Naive B cell (primary cell): ENCODE results near the gene SSR2. TPM values are rescaled to one million over a fixed set of nuclear protein-coding genes. Genes with fewer than 3 reads are reported as not detected.

Source experiments
- ATAC-seq, 2 donors: fragments of 150-1000 bp; cut with Tn5 transposase; 2 replicates each; pipeline ENCODE4 v1.10.0; 2021; ENCODE audit warnings: low read depth in 2 of 2, mild to moderate bottlenecking in 2 of 2, moderate library complexity in 2 of 2
- DNase-seq: peaks from one replicate; pipeline ENCODE4 v3.0.0; 2022
- H3K27ac Mint-ChIP-seq, 6 donors: one replicate each; pipeline ENCODE4 v1.8.0; 2020 to 2022; ENCODE audit warnings: mild to moderate bottlenecking in 6 of 6, mixed read lengths in 6 of 6, moderate library complexity in 5 of 6, inconsistent platforms in 2 of 6
- H3K27me3 Mint-ChIP-seq, 3 donors: one replicate each; pipeline ENCODE4 v1.8.0; 2021 to 2022; ENCODE audit warnings: mixed read lengths in 3 of 3, mild to moderate bottlenecking in 1 of 3
- H3K36me3 Mint-ChIP-seq, 2 donors: one replicate each; pipeline ENCODE4 v1.8.0; 2020 to 2022; ENCODE audit warnings: mixed read lengths in 2 of 2, inconsistent platforms in 1 of 2, mild to moderate bottlenecking in 1 of 2
- H3K4me1 Mint-ChIP-seq, 3 donors: one replicate each; pipeline ENCODE4 v1.8.0; 2020 to 2022; ENCODE audit warnings: mixed read lengths in 3 of 3, inconsistent platforms in 1 of 3, mild to moderate bottlenecking in 1 of 3, moderate library complexity in 1 of 3
- H3K4me3 Mint-ChIP-seq, 8 donors: one replicate each; pipeline ENCODE4 v1.8.0; 2020 to 2022; ENCODE audit warnings: mild to moderate bottlenecking in 8 of 8, mixed read lengths in 8 of 8, moderate library complexity in 8 of 8, inconsistent platforms in 2 of 8
- H3K9me3 Mint-ChIP-seq, 7 donors: one replicate each; pipeline ENCODE4 v1.8.0; 2020 to 2022; ENCODE audit warnings: mixed read lengths in 7 of 7, mild to moderate bottlenecking in 5 of 7, inconsistent platforms in 2 of 7, moderate library complexity in 1 of 7
- polyA plus RNA-seq, 6 donors: library from polyadenylated mRNA; unstranded; fragments of 300-500 nt; fragmentation: Illumina TruSeq; gene quantifications; one replicate each; pipeline ENCODE4 v1.2.3, GENCODE V29; 2021; ENCODE audit warnings: low read depth in 6 of 6

SSR2 gene
- 100 to 1,000 TPM; 243 to 278 (median 256) TPM for polyA plus RNA-seq

- ATAC-seq (peak; percentile 100), DNase-seq (peak; percentile 81)
- Mint-ChIP-seq H3K4me1 (peaks cover 20 to 27% (median 23%) of the 10 kb centered on the region in 3 donors), H3K9me3 (no peaks in the 10 kb centered on the region), H3K36me3 (peaks cover 5 to 7% of the 10 kb centered on the region in 2 donors), H3K27ac (peak within 1 kb of the TSS; percentile 90 to 97 (median 94)), H3K4me3 (peak within 1 kb of the TSS; percentile 89 to 99 (median 97)), H3K27me3 (peaks cover 5 to 7% (median 7%) of the 10 kb centered on the region in 3 donors)
Measured at GRCh38 chr1:156020293-156021092, at the start of gene SSR2. Gene SSR2, minus strand, starts transcription at chr1:156020951. Its CDS starts 784 bp downstream, at chr1:156020167.

GRCh38 chr1:156070548-156070947 lies 49.8 kb upstream of the SSR2 start:
- Mint-ChIP-seq H3K27ac (peak overlapping the region in 1 of 6 donors; percentile 89), H3K4me1 (peaks cover 4 to 10% (median 6%) of the 10 kb centered on the region in 3 donors), H3K9me3 (no peaks in the 10 kb centered on the region), H3K4me3 (no peak overlapping the region), H3K36me3 (no peaks in the 10 kb centered on the region), H3K27me3 (peaks cover 0 to 13% (median 9%) of the 10 kb centered on the region in 3 donors)
- ATAC-seq (no peak), DNase-seq (no peak)

DNA sequence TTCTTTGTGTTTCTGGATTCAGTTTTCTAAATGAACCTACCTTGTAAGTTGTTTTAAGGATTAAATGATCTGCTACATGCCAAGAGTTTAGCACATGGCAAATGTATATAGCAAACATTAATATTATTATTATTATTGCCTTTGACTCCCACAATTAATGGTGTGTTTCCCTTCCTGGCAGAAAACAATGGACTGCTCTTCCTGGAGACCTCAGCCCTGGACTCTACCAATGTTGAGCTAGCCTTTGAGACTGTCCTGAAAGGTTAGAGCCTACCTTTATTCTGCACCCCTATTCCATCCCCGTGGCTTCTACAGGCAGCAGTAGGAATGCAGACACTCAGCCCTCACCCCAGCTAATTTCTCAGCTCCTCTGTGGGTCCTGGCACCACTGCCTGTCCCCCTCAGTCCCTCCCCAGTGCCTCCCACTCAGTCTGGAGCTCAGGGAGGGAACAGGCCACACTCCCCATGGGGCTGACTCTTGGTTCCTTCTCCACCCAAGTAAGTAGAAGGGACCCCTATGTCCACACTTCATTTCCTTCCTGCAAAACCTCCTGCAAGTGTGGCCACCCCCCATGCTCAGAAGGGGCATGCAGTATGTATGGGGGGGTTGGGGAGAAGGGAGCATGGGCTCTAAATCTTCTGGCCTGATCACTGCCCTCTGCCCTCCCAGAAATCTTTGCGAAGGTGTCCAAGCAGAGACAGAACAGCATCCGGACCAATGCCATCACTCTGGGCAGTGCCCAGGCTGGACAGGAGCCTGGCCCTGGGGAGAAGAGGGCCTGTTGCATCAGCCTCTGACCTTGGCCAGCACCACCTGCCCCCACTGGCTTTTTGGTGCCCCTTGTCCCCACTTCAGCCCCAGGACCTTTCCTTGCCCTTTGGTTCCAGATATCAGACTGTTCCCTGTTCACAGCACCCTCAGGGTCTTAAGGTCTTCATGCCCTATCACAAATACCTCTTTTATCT lies 49.0 kb upstream of the SSR2 start:
- H3K4me1 Mint-ChIP-seq = peaks cover 0 to 5% (median 0%) of the 10 kb centered on the region in 3 donors
- ATAC-seq = no peak

DNA sequence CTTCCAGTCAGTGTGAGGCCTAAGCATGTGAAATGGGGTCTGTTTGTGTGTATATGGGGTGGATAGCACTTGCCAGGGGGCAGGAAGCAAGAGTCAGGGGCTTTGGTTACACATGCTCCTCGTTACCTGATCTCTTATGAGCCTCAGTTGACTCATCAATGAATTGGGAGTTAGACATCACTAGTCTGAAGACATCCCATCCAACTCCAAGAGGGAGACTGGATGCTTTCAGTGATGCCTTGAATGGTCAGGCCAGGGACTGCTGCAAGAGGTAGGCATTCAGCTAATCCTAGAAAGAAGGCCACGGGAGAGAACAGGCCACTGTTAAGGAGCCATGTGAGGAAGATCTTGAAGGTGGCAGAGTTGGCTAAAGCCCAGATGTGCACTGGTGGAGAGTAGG lies 46.5 kb upstream of the SSR2 start:
- Mint-ChIP-seq H3K27ac (no peak overlapping the region), H3K4me3 (no peak overlapping the region), H3K4me1 (peaks cover 0 to 5% (median 0%) of the 10 kb centered on the region in 3 donors), H3K9me3 (no peaks in the 10 kb centered on the region), H3K36me3 (no peaks in the 10 kb centered on the region), H3K27me3 (peaks cover 0 to 9% (median 9%) of the 10 kb centered on the region in 3 donors)
- no peak for ATAC-seq
- no peak for DNase-seq

More for the DNA sequence above, 49.0 kb upstream of the SSR2 start:
- no peaks in the 10 kb centered on the region for H3K36me3 Mint-ChIP-seq
- H3K4me3 Mint-ChIP-seq = no peak overlapping the region
- DNase-seq = no peak
- H3K9me3 Mint-ChIP-seq = no peaks in the 10 kb centered on the region
- peaks cover 0 to 13% (median 9%) of the 10 kb centered on the region in 3 donors for H3K27me3 Mint-ChIP-seq
- H3K27ac Mint-ChIP-seq = peak overlapping the region in 1 of 6 donors; percentile 44

- no peak for ATAC-seq
- Mint-ChIP-seq H3K27ac (peak overlapping the region in 1 of 6 donors; percentile 62), H3K9me3 (no peaks in the 10 kb centered on the region), H3K4me3 (no peak overlapping the region), H3K27me3 (peaks cover 0 to 9% (median 9%) of the 10 kb centered on the region in 3 donors), H3K36me3 (no peaks in the 10 kb centered on the region), H3K4me1 (peaks cover 0 to 5% (median 0%) of the 10 kb centered on the region in 3 donors)
- DNase-seq = no peak
Measured at GRCh38 chr1:156065871-156066270, 45.1 kb upstream of the SSR2 start.

DNA sequence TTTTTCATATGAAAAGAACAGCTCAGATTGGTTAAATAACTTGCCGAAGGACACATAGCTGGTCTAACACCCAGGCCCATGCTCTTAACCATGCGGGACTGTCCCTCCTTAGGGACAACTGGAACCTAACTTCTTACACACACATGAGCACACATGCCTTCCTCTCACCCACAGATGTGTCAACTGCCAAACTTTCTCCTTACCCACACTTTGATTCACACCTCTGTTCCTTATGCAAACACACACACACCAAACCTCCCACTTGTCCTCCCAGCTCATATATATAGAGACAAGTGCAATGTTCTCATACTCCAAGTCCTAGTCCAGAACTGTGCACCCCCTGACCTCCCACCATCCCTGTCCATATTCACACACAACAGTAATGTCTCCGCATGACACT lies 44.5 kb upstream of the SSR2 start:
- Mint-ChIP-seq H3K9me3 (no peaks in the 10 kb centered on the region), H3K4me3 (no peak overlapping the region), H3K27me3 (peaks cover 0 to 4% (median 3%) of the 10 kb centered on the region in 3 donors), H3K36me3 (no peaks in the 10 kb centered on the region), H3K4me1 (peaks cover 0 to 5% (median 0%) of the 10 kb centered on the region in 3 donors), H3K27ac (peak overlapping the region in 1 of 6 donors; percentile 18)
- DNase-seq = no peak
- ATAC-seq = no peak

GRCh38 chr1:156064615-156065014 lies 43.9 kb upstream of the SSR2 start:
- no peak overlapping the region for H3K4me3 Mint-ChIP-seq
- H3K9me3 Mint-ChIP-seq = no peaks in the 10 kb centered on the region
- peaks cover 0 to 5% (median 0%) of the 10 kb centered on the region in 3 donors for H3K4me1 Mint-ChIP-seq
- no peaks in the 10 kb centered on the region for H3K27me3 Mint-ChIP-seq
- no peak for ATAC-seq
- H3K27ac Mint-ChIP-seq = peak overlapping the region in 1 of 6 donors; percentile 34
- no peak for DNase-seq
- no peaks in the 10 kb centered on the region for H3K36me3 Mint-ChIP-seq

DNA sequence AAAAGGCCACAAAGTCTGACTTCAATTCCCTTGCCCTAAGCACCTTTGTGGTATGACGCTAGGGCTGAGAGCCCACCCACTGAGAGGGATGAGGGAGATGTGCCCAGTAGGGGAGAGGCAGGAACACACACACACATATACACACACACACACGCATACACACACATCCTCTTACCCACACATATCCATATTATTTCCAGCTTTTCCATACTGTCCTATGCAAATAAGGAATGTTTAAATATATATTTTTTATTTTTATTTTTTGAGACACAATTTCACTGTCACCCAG lies 43.2 kb upstream of the SSR2 start:
- Mint-ChIP-seq H3K36me3 (no peaks in the 10 kb centered on the region), H3K4me3 (no peak overlapping the region), H3K27me3 (no peaks in the 10 kb centered on the region), H3K4me1 (peaks cover 0 to 5% (median 0%) of the 10 kb centered on the region in 3 donors), H3K27ac (no peak overlapping the region), H3K9me3 (no peaks in the 10 kb centered on the region)
- ATAC-seq (no peak), DNase-seq (no peak)

DNA sequence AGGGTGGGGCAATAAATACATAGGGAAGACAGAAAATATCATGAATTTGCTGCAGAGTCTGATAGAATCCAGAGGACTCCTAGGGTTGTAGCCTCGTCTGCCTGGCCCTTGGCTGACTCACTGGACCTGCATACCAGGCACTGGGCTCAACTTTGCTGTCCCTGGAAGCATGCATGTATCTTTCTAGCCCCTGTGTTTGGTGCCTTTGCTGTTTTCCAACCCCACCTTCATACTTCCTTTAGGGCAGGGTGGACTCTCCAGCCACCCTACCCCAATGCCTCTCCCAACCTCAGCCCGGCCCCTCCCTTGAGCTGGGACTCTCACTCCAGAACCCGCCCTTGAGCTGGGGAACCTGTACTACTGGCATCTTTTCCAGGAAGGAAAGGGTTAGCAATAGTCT lies 41.4 kb upstream of the SSR2 start:
- Mint-ChIP-seq H3K4me3 (no peak overlapping the region), H3K27me3 (no peaks in the 10 kb centered on the region), H3K4me1 (peaks cover 0 to 7% (median 0%) of the 10 kb centered on the region in 3 donors), H3K27ac (peak overlapping the region in 1 of 6 donors; percentile 73), H3K9me3 (no peaks in the 10 kb centered on the region), H3K36me3 (no peaks in the 10 kb centered on the region)
- DNase-seq (no peak), ATAC-seq (no peak)

- Mint-ChIP-seq H3K9me3 (no peaks in the 10 kb centered on the region), H3K4me1 (peaks cover 0 to 7% (median 6%) of the 10 kb centered on the region in 3 donors), H3K36me3 (no peaks in the 10 kb centered on the region), H3K4me3 (no peak within 1 kb of the TSS), H3K27me3 (no peaks in the 10 kb centered on the region), H3K27ac (peak within 1 kb of the TSS in 2 of 6 donors; percentile 66 to 73)
- ATAC-seq (no peak), DNase-seq (no peak)
Measured at GRCh38 chr1:156060937-156061636, 40.3 kb upstream of the SSR2 start, which contains the start of gene RAB25. Gene RAB25, plus strand, starts transcription at chr1:156061160. Its CDS starts 241 bp downstream, at chr1:156061401.

- Mint-ChIP-seq H3K27me3 (no peaks in the 10 kb centered on the region), H3K9me3 (no peaks in the 10 kb centered on the region), H3K27ac (peak overlapping the region in 2 of 6 donors; percentile 47 to 52), H3K36me3 (no peaks in the 10 kb centered on the region), H3K4me3 (peak overlapping the region in 3 of 8 donors; percentile 49 to 91 (median 54)), H3K4me1 (peaks cover 26 to 39% (median 28%) of the 10 kb centered on the region in 3 donors)
- DNase-seq (no peak), ATAC-seq (no peak)
Measured at GRCh38 chr1:156056326-156056849, 35.6 kb upstream of the SSR2 start.

DNA sequence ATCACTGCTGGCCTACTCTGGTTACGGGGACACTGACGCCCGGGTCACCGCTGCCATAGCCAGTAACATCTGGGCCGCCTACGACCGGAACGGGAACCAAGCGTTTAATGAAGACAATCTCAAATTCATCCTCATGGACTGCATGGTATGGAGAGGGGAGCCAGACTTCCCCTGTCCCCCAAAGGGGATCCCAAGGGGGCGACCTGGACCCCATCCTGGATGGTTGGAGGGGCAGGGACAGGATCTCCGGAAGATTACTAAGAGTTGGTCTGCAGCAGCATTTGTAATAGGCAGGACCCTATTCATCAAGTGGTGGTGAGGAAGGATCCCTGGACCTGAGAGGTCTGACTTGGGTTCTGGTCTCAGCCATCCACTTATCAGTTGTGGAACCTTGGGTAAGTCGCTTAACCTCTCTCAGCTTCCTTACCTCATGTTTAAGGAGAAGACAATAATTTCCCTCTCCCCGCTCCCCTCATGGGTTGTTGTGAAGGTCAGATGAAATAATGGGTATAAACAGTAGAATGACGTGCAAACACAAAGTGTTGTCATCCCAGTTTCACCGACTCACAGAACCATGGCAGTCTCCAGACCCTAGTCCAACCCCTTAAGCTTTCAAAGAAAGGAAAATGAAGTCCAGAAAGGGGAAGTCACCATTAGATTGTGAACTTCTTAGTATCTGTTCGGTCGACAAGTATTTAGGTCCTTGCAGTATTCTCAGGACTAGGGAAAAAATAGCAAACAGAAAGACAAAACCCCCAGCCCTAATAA lies 34.7 kb upstream of the SSR2 start:
- peak overlapping the region; percentile 69 to 99 (median 85) for H3K27ac Mint-ChIP-seq
- H3K27me3 Mint-ChIP-seq = no peaks in the 10 kb centered on the region
- peaks cover 26 to 39% (median 34%) of the 10 kb centered on the region in 3 donors for H3K4me1 Mint-ChIP-seq
- ATAC-seq (no peak), DNase-seq (no peak)
- peak overlapping the region; percentile 91 to 99 (median 97) for H3K4me3 Mint-ChIP-seq
- H3K36me3 Mint-ChIP-seq = no peaks in the 10 kb centered on the region
- no peaks in the 10 kb centered on the region for H3K9me3 Mint-ChIP-seq
